Stimulated activated CD8-positive, alpha-beta memory T cell treated with anti-CD3 and anti-CD28 coated beads, Interleukin-4, amount 100 ng/mL, for 1 hour (primary cell): ENCODE data around the gene CYBA.

Experiments used
- DNase-seq, 2 donors: peaks; one replicate each; pipeline ENCODE4 v3.0.0-alpha.2; 2020; ENCODE audit warnings: low read depth in 2 of 2, low spot score in 1 of 2

The CYBA gene

GRCh38 chr16:88631920-88632586 lies 18.8 kb downstream of the CYBA start:
- DNase-seq = no peak

- DNase-seq = no peak
These were observed 19.5 kb downstream of the CYBA start for GRCh38 chr16:88631384-88631783.

GRCh38 chr16:88630941-88631340 lies 19.9 kb downstream of the CYBA start:
- DNase-seq = no peak

- no peak for DNase-seq
These were observed 20.4 kb downstream of the CYBA start for GRCh38 chr16:88630433-88630832.

GRCh38 chr16:88629835-88630234 lies 21.0 kb downstream of the CYBA start:
- no peak for DNase-seq

- DNase-seq = no peak
These were observed 22.3 kb downstream of the CYBA start for GRCh38 chr16:88628512-88628974.

GRCh38 chr16:88627531-88628411 lies 23.1 kb downstream of the CYBA start:
- no peak for DNase-seq

- no peak for DNase-seq
These were observed 24.2 kb downstream of the CYBA start for GRCh38 chr16:88626646-88627045.

GRCh38 chr16:88624977-88625576 lies 25.8 kb downstream of the CYBA start:
- no peak for DNase-seq

GRCh38 chr16:88624481-88624880 lies 26.4 kb downstream of the CYBA start:
- no peak for DNase-seq

GRCh38 chr16:88623858-88624257 lies 27.0 kb downstream of the CYBA start:
- no peak for DNase-seq

- DNase-seq = no peak
These were observed 28.0 kb downstream of the CYBA start for GRCh38 chr16:88622866-88623265.

- DNase-seq = no peak
These were observed 28.7 kb downstream of the CYBA start for GRCh38 chr16:88622125-88622524.

GRCh38 chr16:88619859-88620815 lies 30.7 kb downstream of the CYBA start:
- peak; percentile 47 to 50 for DNase-seq

GRCh38 chr16:88618956-88619667 lies 31.7 kb downstream of the CYBA start:
- no peak for DNase-seq

GRCh38 chr16:88618182-88618955 lies 32.5 kb downstream of the CYBA start:
- DNase-seq = no peak

GRCh38 chr16:88617268-88618031 lies 33.4 kb downstream of the CYBA start:
- DNase-seq = no peak

GRCh38 chr16:88616736-88617135 lies 34.1 kb downstream of the CYBA start:
- no peak for DNase-seq

- no peak for DNase-seq
These were observed 34.5 kb downstream of the CYBA start for GRCh38 chr16:88616320-88616719.
